HEK293 (cell line): ENCODE data around the gene CYB5R2.

Source experiments
- CTCF ChIA-PET: fragments of 350-600 bp; formaldehyde crosslinking; extraction: SDS; loops from one replicate; lab custom pipeline; 2021; ENCODE audit warnings: antibody characterized with exemption; lab: Yijun Ruan, JAX
- POLR2A ChIA-PET: fragments of 300-600 bp; formaldehyde crosslinking; extraction: SDS; loops from one replicate; lab custom pipeline; 2020; ENCODE audit warnings: antibody characterized with exemption, inconsistent platforms; lab: Yijun Ruan, JAX
- H3K27ac ChIP-seq: fragments of 200-500 bp; sonication (Bioruptor generic); 2 replicates; pipeline ENCODE4 v1.5.1; 2014; ENCODE audit warnings: low read depth, low read length, control low read depth, inconsistent platforms; ENCODE audit errors: extremely low read depth
- H3K36me3 ChIP-seq, 2 experiments: fragments of 200-500 bp in 1 of 2; sonication (Bioruptor generic) in 1 of 2; 1 replicate in 1 of 2; 2 replicates in 1 of 2; pipeline ENCODE4 v1.5.1; 2014 to 2017; ENCODE audit warnings: inconsistent platforms in 2 of 2, low read length in 2 of 2; ENCODE audit not compliant: control insufficient read depth in 2 of 2, insufficient read depth in 1 of 2
- H3K4me1 ChIP-seq: fragments of 200-500 bp; sonication (Bioruptor generic); 2 replicates; pipeline ENCODE4 v1.5.1; 2014; ENCODE audit warnings: mild to moderate bottlenecking, low read length, inconsistent platforms; ENCODE audit not compliant: control insufficient read depth, insufficient read depth
- H3K4me3 ChIP-seq: 2 replicates; pipeline ENCODE4 v1.5.1; 2011; ENCODE audit warnings: low read depth, mild to moderate bottlenecking, control low read depth, low read length, moderate library complexity
- H3K9me3 ChIP-seq: fragments of 200-500 bp; sonication (Bioruptor generic); 2 replicates; pipeline ENCODE4 v1.5.1; 2014; ENCODE audit warnings: low read depth, low read length, inconsistent platforms; ENCODE audit not compliant: control insufficient read depth, insufficient read depth
- AEBP2 ChIP-seq: fragments of 450-650 bp; formaldehyde crosslinking; IDR thresholded peaks from 2 replicates; pipeline ENCODE4 v1.5.1; 2016; ENCODE audit warnings: missing biosample characterization, missing genetic modification characterization, borderline replicate concordance
- GLI4 ChIP-seq: fragments of 450-650 bp; formaldehyde crosslinking; IDR thresholded peaks from 2 replicates; pipeline ENCODE4 v1.5.1; 2016; ENCODE audit warnings: missing biosample characterization, missing genetic modification characterization
- GLIS1 ChIP-seq: fragments of 450-650 bp; formaldehyde crosslinking; IDR thresholded peaks from 2 replicates; pipeline ENCODE4 v1.5.1; 2016; ENCODE audit warnings: missing biosample characterization, missing genetic modification characterization
- GLIS2 ChIP-seq: fragments of 450-650 bp; formaldehyde crosslinking; IDR thresholded peaks from 2 replicates; pipeline ENCODE4 v1.5.1; 2016; ENCODE audit warnings: missing biosample characterization, missing genetic modification characterization
- HOXC10 ChIP-seq: sonication (generic); formaldehyde crosslinking; IDR thresholded peaks from 2 replicates; pipeline ENCODE4 v1.8.1; 2023; ENCODE audit warnings: mild to moderate bottlenecking, missing genetic modification reagents
- IKZF3 ChIP-seq: fragments of 450-650 bp; IDR thresholded peaks from 2 replicates; pipeline ENCODE4 v1.5.0; 2018; ENCODE audit warnings: missing biosample characterization, mild to moderate bottlenecking, missing genetic modification characterization, moderate library complexity
- INSM2 ChIP-seq: fragments of 450-650 bp; formaldehyde crosslinking; IDR thresholded peaks from 2 replicates; pipeline ENCODE4 v1.5.1; 2016; ENCODE audit warnings: missing biosample characterization, missing genetic modification characterization
- KLF10 ChIP-seq: fragments of 450-650 bp; IDR thresholded peaks from 2 replicates; pipeline ENCODE4 v1.5.1; 2018; ENCODE audit warnings: missing biosample characterization, mild to moderate bottlenecking, missing genetic modification characterization
- TCF7L2 ChIP-seq: IDR thresholded peaks from 2 replicates; pipeline ENCODE4 v1.6.1; 2011; ENCODE audit warnings: low read depth, mild to moderate bottlenecking, inconsistent platforms, low read length, moderate library complexity, borderline replicate concordance
- YY1 ChIP-seq: fragments of 450-650 bp; formaldehyde crosslinking; IDR thresholded peaks from 2 replicates; pipeline ENCODE4 v1.5.1; 2018; ENCODE audit warnings: missing biosample characterization, missing genetic modification characterization
- ZNF155 ChIP-seq: fragments of 450-650 bp; formaldehyde crosslinking; IDR thresholded peaks from 2 replicates; pipeline ENCODE4 v1.5.1; 2016; ENCODE audit warnings: missing biosample characterization, missing genetic modification characterization
- ZNF175 ChIP-seq: fragments of 450-650 bp; formaldehyde crosslinking; IDR thresholded peaks from 2 replicates; pipeline ENCODE4 v1.5.1; 2016; ENCODE audit warnings: missing biosample characterization, missing genetic modification characterization
- ZNF184 ChIP-seq: fragments of 450-650 bp; IDR thresholded peaks from 2 replicates; pipeline ENCODE4 v1.5.1; 2018; ENCODE audit warnings: missing biosample characterization, mild to moderate bottlenecking, missing genetic modification characterization
- ZNF239 ChIP-seq: fragments of 450-650 bp; formaldehyde crosslinking; IDR thresholded peaks from 2 replicates; pipeline ENCODE4 v1.5.1; 2016; ENCODE audit warnings: missing biosample characterization, missing genetic modification characterization
- ZNF24 ChIP-seq: fragments of 450-650 bp; formaldehyde crosslinking; IDR thresholded peaks from 2 replicates; pipeline ENCODE4 v1.5.1; 2016; ENCODE audit warnings: missing biosample characterization, missing genetic modification characterization
- ZNF292 ChIP-seq: fragments of 450-650 bp; formaldehyde crosslinking; IDR thresholded peaks from 2 replicates; pipeline ENCODE4 v1.5.1; 2016; ENCODE audit warnings: low read depth, missing biosample characterization, missing genetic modification characterization, borderline replicate concordance
- ZNF335 ChIP-seq: fragments of 450-650 bp; formaldehyde crosslinking; conservative IDR thresholded peaks from 2 replicates; pipeline ENCODE4 v1.5.1; 2016; ENCODE audit warnings: missing biosample characterization, missing genetic modification characterization
- ZNF560 ChIP-seq: fragments of 450-650 bp; formaldehyde crosslinking; IDR thresholded peaks from 2 replicates; pipeline ENCODE4 v1.5.1; 2017; ENCODE audit warnings: missing biosample characterization, missing genetic modification characterization, borderline replicate concordance
- ZNF621 ChIP-seq: fragments of 450-650 bp; formaldehyde crosslinking; IDR thresholded peaks from 2 replicates; pipeline ENCODE4 v1.5.1; 2017; ENCODE audit warnings: missing biosample characterization, missing genetic modification characterization
- ZNF785 ChIP-seq: fragments of 450-650 bp; formaldehyde crosslinking; IDR thresholded peaks from 2 replicates; pipeline ENCODE4 v1.5.1; 2016; ENCODE audit warnings: missing biosample characterization, missing genetic modification characterization
- TF ChIP-seq, protein P1 (sequence below): fragments of 450-650 bp; formaldehyde crosslinking; conservative IDR thresholded peaks from 2 replicates; pipeline ENCODE4 v1.5.1; 2016; ENCODE audit warnings: low read depth, missing biosample characterization, missing genetic modification characterization
- TF ChIP-seq, protein P2 (sequence below): fragments of 450-650 bp; formaldehyde crosslinking; IDR thresholded peaks from 2 replicates; pipeline ENCODE4 v1.5.1; 2016; ENCODE audit warnings: missing biosample characterization, missing genetic modification characterization

The CYB5R2 gene

GRCh38 chr11:7694235-7694634 is 20.9 kb upstream of the CYB5R2 start (continued):
- no peak for TF ChIP-seq AEBP2 (tag by site-specific recombination)
- TF ChIP-seq ZNF621 = no peak
- no peak for TF ChIP-seq ZNF184 (tag by site-specific recombination)
- no peak for TF ChIP-seq TCF7L2

- POLR2A ChIA-PET = no interaction called here
- CTCF ChIA-PET = interaction anchor here (1.0 to 5.7 kb wide), 6 partner anchors 17 to 594 kb away, joined by 3 to 36 read pairs (median 5); no protein-coding TSS in a partner anchor
- Histone ChIP-seq H3K4me3 (no peak overlapping the region), H3K4me1 (no peaks in the 10 kb centered on the region; the same call in none of the 2 replicates), H3K36me3 (no peaks in the 10 kb centered on the region), H3K27ac (no peak overlapping the region), H3K9me3 (no peaks in the 10 kb centered on the region)
- TF ChIP-seq GLI4 (tag by site-specific recombination) = no peak
- TF ChIP-seq, protein P1, sequence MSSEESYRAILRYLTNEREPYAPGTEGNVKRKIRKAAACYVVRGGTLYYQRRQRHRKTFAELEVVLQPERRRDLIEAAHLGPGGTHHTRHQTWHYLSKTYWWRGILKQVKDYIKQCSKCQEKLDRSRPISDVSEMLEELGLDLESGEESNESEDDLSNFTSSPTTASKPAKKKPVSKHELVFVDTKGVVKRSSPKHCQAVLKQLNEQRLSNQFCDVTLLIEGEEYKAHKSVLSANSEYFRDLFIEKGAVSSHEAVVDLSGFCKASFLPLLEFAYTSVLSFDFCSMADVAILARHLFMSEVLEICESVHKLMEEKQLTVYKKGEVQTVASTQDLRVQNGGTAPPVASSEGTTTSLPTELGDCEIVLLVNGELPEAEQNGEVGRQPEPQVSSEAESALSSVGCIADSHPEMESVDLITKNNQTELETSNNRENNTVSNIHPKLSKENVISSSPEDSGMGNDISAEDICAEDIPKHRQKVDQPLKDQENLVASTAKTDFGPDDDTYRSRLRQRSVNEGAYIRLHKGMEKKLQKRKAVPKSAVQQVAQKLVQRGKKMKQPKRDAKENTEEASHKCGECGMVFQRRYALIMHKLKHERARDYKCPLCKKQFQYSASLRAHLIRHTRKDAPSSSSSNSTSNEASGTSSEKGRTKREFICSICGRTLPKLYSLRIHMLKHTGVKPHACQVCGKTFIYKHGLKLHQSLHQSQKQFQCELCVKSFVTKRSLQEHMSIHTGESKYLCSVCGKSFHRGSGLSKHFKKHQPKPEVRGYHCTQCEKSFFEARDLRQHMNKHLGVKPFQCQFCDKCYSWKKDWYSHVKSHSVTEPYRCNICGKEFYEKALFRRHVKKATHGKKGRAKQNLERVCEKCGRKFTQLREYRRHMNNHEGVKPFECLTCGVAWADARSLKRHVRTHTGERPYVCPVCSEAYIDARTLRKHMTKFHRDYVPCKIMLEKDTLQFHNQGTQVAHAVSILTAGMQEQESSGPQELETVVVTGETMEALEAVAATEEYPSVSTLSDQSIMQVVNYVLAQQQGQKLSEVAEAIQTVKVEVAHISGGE (tag by site-specific recombination) = no peak
- no peak for TF ChIP-seq YY1 (tag by site-specific recombination)
- no peak for TF ChIP-seq GLIS2
- no peak for TF ChIP-seq HOXC10 (CRISPR knock-in tag)
- no peak for TF ChIP-seq ZNF175 (tag by site-specific recombination)
- no peak for TF ChIP-seq ZNF560 (tag by site-specific recombination)
- TF ChIP-seq IKZF3 (tag by site-specific recombination) = no peak
- no peak for TF ChIP-seq INSM2
- TF ChIP-seq ZNF24 = no peak
- TF ChIP-seq, protein P2, sequence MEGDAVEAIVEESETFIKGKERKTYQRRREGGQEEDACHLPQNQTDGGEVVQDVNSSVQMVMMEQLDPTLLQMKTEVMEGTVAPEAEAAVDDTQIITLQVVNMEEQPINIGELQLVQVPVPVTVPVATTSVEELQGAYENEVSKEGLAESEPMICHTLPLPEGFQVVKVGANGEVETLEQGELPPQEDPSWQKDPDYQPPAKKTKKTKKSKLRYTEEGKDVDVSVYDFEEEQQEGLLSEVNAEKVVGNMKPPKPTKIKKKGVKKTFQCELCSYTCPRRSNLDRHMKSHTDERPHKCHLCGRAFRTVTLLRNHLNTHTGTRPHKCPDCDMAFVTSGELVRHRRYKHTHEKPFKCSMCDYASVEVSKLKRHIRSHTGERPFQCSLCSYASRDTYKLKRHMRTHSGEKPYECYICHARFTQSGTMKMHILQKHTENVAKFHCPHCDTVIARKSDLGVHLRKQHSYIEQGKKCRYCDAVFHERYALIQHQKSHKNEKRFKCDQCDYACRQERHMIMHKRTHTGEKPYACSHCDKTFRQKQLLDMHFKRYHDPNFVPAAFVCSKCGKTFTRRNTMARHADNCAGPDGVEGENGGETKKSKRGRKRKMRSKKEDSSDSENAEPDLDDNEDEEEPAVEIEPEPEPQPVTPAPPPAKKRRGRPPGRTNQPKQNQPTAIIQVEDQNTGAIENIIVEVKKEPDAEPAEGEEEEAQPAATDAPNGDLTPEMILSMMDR = no peak
- TF ChIP-seq ZNF335 (tag by site-specific recombination) = no peak
- TF ChIP-seq ZNF239 = no peak
- TF ChIP-seq KLF10 (tag by site-specific recombination) = no peak
- TF ChIP-seq GLIS1 (tag by site-specific recombination) = no peak
- TF ChIP-seq ZNF155 (tag by site-specific recombination) = no peak
- no peak for TF ChIP-seq ZNF292
- no peak for TF ChIP-seq ZNF785
Measured at GRCh38 chr11:7692426-7692825, 19.1 kb upstream of the CYB5R2 start.
